H4 (cell line): ENCODE results near the gene SCAPER. TPM values are rescaled to one million over a fixed set of nuclear protein-coding genes. Genes with fewer than 3 reads are reported as not detected.
"Not testable (repeated sequence)": the region's sequence is repeated elsewhere in the genome, so short reads cannot be mapped to it uniquely, and the experiment has no call there.

ENCODE experiments used
- DNase-seq: peaks from one replicate; pipeline ENCODE4 v3.0.0-alpha.2; 2015; ENCODE audit warnings: low spot score
- total RNA-seq: library from RNA; depleted of rRNA; stranded (reverse); fragments of >200 nt; shearing (Covaris generic); gene quantifications from 2 replicates; pipeline ENCODE4 v1.2.3, GENCODE V29; 2014

Gene SCAPER
- total RNA-seq, 1 experiment from 2014 or later = 10.0 TPM

GRCh38 chr15:76863123-76863522 is 42.0 kb downstream of the SCAPER start:
- no peak for DNase-seq

- no peak for DNase-seq
Observed at GRCh38 chr15:76861815-76862397, 43.2 kb downstream of the SCAPER start.

- no peak for DNase-seq
Observed at GRCh38 chr15:76860201-76860600, 44.9 kb downstream of the SCAPER start.

GRCh38 chr15:76850367-76850766 is 54.8 kb downstream of the SCAPER start:
- not testable (repeated sequence) for DNase-seq

- DNase-seq = no peak
Observed at GRCh38 chr15:76846782-76847181, 58.4 kb downstream of the SCAPER start.

GRCh38 chr15:76844096-76844495 is 61.0 kb downstream of the SCAPER start:
- DNase-seq = no peak

- DNase-seq = no peak
Observed at GRCh38 chr15:76843269-76843668, 61.9 kb downstream of the SCAPER start.

GRCh38 chr15:76840830-76841460 is 64.2 kb downstream of the SCAPER start:
- peak; percentile 29 for DNase-seq

- DNase-seq = no peak
Observed at GRCh38 chr15:76839173-76839572, 66.0 kb downstream of the SCAPER start.

- DNase-seq = no peak
Observed at GRCh38 chr15:76837474-76837873, 67.7 kb downstream of the SCAPER start.

- no peak for DNase-seq
Observed at GRCh38 chr15:76829939-76830338, 75.2 kb downstream of the SCAPER start.

- DNase-seq = no peak
Observed at GRCh38 chr15:76823890-76824289, 81.2 kb downstream of the SCAPER start.

GRCh38 chr15:76823303-76823702 is 81.8 kb downstream of the SCAPER start:
- no peak for DNase-seq

- not testable (repeated sequence) for DNase-seq
Observed at GRCh38 chr15:76818926-76819325, 86.2 kb downstream of the SCAPER start.

GRCh38 chr15:76815421-76815820 is 89.7 kb downstream of the SCAPER start:
- DNase-seq = no peak

- no peak for DNase-seq
Observed at GRCh38 chr15:76812381-76812780, 92.8 kb downstream of the SCAPER start.

- no peak for DNase-seq
Observed at GRCh38 chr15:76809412-76810103, 95.6 kb downstream of the SCAPER start.

GRCh38 chr15:76803049-76803571 is 102.0 kb downstream of the SCAPER start:
- DNase-seq = no peak

GRCh38 chr15:76802411-76802810 is 102.7 kb downstream of the SCAPER start:
- DNase-seq = no peak

GRCh38 chr15:76799760-76800159 is 105.4 kb downstream of the SCAPER start:
- peak; percentile 11 for DNase-seq

- no peak for DNase-seq
Observed at GRCh38 chr15:76795217-76795616, 109.9 kb downstream of the SCAPER start.

- no peak for DNase-seq
Observed at GRCh38 chr15:76793162-76793561, 112.0 kb downstream of the SCAPER start.

- no peak for DNase-seq
Observed at GRCh38 chr15:76791511-76791910, 113.6 kb downstream of the SCAPER start.
